PFSK-1 (cell line): ENCODE results near the gene ZC3H12C.

Experiments used
- FOXP2 ChIP-seq: optimal IDR thresholded peaks from 2 replicates; pipeline ENCODE3; 2011; ENCODE audit warnings: borderline replicate concordance, control low read depth, inconsistent platforms; ENCODE audit not compliant: insufficient read depth; ENCODE audit errors: extremely low read length, extremely low read depth
- POLR2AphosphoS5 ChIP-seq: IDR thresholded peaks from 2 replicates; pipeline ENCODE4 v1.6.1; 2012; ENCODE audit warnings: low read depth, mild to moderate bottlenecking, control low read depth, low read length, moderate library complexity
- SIN3A ChIP-seq: IDR thresholded peaks from 2 replicates; pipeline ENCODE4 v1.6.1; 2012; ENCODE audit warnings: mild to moderate bottlenecking, low read length, moderate library complexity, borderline replicate concordance; ENCODE audit not compliant: insufficient read depth
- TAF1 ChIP-seq: IDR thresholded peaks from 2 replicates; pipeline ENCODE4 v1.6.1; 2012; ENCODE audit warnings: low read length, control low read depth, borderline replicate concordance; ENCODE audit not compliant: insufficient read depth
- TF ChIP-seq, protein P1 (sequence below), 2 experiments: IDR thresholded peaks; 2 replicates each; pipeline versions ENCODE4 v1.6.1 to v1.8.0; 2011 to 2012; ENCODE audit warnings: low read depth in 2 of 2, low read length in 2 of 2, control low read depth in 1 of 2, inconsistent platforms in 1 of 2, mild to moderate bottlenecking in 1 of 2, moderate library complexity in 1 of 2; ENCODE audit not compliant: insufficient read depth in 1 of 2

DNA sequence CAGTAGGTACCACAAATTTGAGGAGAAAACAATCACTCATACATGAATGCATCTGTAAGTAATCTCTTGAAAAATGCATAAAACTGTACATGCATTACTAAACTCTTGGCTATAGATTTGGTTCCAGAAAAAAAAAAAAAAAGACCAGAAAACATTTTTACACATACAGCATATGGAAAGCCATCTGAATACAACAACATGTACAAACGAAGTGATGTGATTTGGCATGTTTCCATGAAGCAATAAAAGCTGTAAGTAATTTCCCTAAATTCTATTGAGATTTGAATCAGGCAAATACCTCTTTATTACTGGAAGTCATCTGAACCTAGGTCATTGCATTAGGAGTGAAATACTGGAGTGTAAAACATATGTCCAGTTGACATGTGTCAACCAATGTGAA, 31.9 kb upstream of the ZC3H12C start:
- no peak for TF ChIP-seq SIN3A
- no peak for TF ChIP-seq POLR2AphosphoS5
- no peak for TF ChIP-seq FOXP2
- no peak for TF ChIP-seq TAF1
- TF ChIP-seq, protein P1, sequence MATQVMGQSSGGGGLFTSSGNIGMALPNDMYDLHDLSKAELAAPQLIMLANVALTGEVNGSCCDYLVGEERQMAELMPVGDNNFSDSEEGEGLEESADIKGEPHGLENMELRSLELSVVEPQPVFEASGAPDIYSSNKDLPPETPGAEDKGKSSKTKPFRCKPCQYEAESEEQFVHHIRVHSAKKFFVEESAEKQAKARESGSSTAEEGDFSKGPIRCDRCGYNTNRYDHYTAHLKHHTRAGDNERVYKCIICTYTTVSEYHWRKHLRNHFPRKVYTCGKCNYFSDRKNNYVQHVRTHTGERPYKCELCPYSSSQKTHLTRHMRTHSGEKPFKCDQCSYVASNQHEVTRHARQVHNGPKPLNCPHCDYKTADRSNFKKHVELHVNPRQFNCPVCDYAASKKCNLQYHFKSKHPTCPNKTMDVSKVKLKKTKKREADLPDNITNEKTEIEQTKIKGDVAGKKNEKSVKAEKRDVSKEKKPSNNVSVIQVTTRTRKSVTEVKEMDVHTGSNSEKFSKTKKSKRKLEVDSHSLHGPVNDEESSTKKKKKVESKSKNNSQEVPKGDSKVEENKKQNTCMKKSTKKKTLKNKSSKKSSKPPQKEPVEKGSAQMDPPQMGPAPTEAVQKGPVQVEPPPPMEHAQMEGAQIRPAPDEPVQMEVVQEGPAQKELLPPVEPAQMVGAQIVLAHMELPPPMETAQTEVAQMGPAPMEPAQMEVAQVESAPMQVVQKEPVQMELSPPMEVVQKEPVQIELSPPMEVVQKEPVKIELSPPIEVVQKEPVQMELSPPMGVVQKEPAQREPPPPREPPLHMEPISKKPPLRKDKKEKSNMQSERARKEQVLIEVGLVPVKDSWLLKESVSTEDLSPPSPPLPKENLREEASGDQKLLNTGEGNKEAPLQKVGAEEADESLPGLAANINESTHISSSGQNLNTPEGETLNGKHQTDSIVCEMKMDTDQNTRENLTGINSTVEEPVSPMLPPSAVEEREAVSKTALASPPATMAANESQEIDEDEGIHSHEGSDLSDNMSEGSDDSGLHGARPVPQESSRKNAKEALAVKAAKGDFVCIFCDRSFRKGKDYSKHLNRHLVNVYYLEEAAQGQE (IDR thresholded peaks at IDR 0.05; ENCODE audit: insufficient read depth in 1 of 2, low read depth in 2 of 2, low read length in 2 of 2), result no peak
